Activated CD4-positive, CD25-positive, alpha-beta regulatory T cell treated with anti-CD3 and anti-CD28 coated beads, Interleukin-2, amount 50 U/mL, for 72 hours (primary cell): Measurements from ENCODE around the gene PADI1.
A peak's percentile ranks its signal among the peaks of the same experiment; 100 is the strongest.

Source experiments
- DNase-seq: peaks from one replicate; pipeline ENCODE4 v3.0.0; 2021

PADI1 gene

GRCh38 chr1:17245816-17246325 is 40.9 kb downstream of the PADI1 start:
- no peak for DNase-seq

- no peak for DNase-seq
Observed at GRCh38 chr1:17246971-17247370, 42.0 kb downstream of the PADI1 start.

- DNase-seq = no peak
Observed at GRCh38 chr1:17248781-17249180, 43.9 kb downstream of the PADI1 start, which contains the start of gene PADI3. Gene PADI3, plus strand, starts transcription at chr1:17249098. Its CDS starts 40 bp downstream, at chr1:17249138.

GRCh38 chr1:17250601-17251000 is 45.7 kb downstream of the PADI1 start:
- DNase-seq = no peak

GRCh38 chr1:17251246-17251645 is 46.3 kb downstream of the PADI1 start:
- no peak for DNase-seq

GRCh38 chr1:17251701-17252376 is 46.9 kb downstream of the PADI1 start:
- DNase-seq = no peak

- no peak for DNase-seq
Observed at GRCh38 chr1:17255336-17255735, 50.4 kb downstream of the PADI1 start.

- DNase-seq = no peak
Observed at GRCh38 chr1:17258116-17258757, 53.3 kb downstream of the PADI1 start.

GRCh38 chr1:17258758-17259130 is 53.8 kb downstream of the PADI1 start:
- DNase-seq = no peak

- DNase-seq = no peak
Observed at GRCh38 chr1:17259233-17259873, 54.4 kb downstream of the PADI1 start.

- DNase-seq = no peak
Observed at GRCh38 chr1:17260264-17260663, 55.3 kb downstream of the PADI1 start.

GRCh38 chr1:17260738-17261137 is 55.8 kb downstream of the PADI1 start:
- DNase-seq = no peak

- no peak for DNase-seq
Observed at GRCh38 chr1:17263936-17264335, 59.0 kb downstream of the PADI1 start.

- no peak for DNase-seq
Observed at GRCh38 chr1:17264470-17264869, 59.5 kb downstream of the PADI1 start.

GRCh38 chr1:17265162-17265561 is 60.2 kb downstream of the PADI1 start:
- no peak for DNase-seq

GRCh38 chr1:17265950-17266349 is 61.0 kb downstream of the PADI1 start:
- no peak for DNase-seq

- DNase-seq = no peak
Observed at GRCh38 chr1:17270891-17271765, 66.2 kb downstream of the PADI1 start.

- no peak for DNase-seq
Observed at GRCh38 chr1:17272066-17272465, 67.1 kb downstream of the PADI1 start.

GRCh38 chr1:17272646-17273045 is 67.7 kb downstream of the PADI1 start:
- DNase-seq = no peak

- no peak for DNase-seq
Observed at GRCh38 chr1:17273096-17273495, 68.2 kb downstream of the PADI1 start.

GRCh38 chr1:17274186-17275170 is 69.5 kb downstream of the PADI1 start:
- peak; percentile 54 for DNase-seq

GRCh38 chr1:17276568-17276967 is 71.6 kb downstream of the PADI1 start:
- DNase-seq = no peak
